RCC 7860 (cell line): ENCODE data around the gene PRDM10.
A peak's percentile ranks its signal among the peaks of the same experiment; 100 is the strongest.
"Not testable (repeated sequence)": the region's sequence is repeated elsewhere in the genome, so short reads cannot be mapped to it uniquely, and the experiment has no call there.

Source experiments
- DNase-seq: peaks from one replicate; pipeline ENCODE4 v3.0.0-alpha.2; 2015; ENCODE audit warnings: low spot score
- FAIRE-seq: peaks from 2 replicates; lab custom pipeline; 2012; peaks lifted over from hg19 to GRCh38; lab: Jason Lieb, UNC

PRDM10 gene

GRCh38 chr11:130002352-130002845 is at the start of gene PRDM10:
TSS of gene PRDM10 (minus strand) at chr11:130002835. CDS start at chr11:129960964, 41,871 bp downstream.
- FAIRE-seq (no peak), DNase-seq (peak; percentile 67)

- no peak for FAIRE-seq
- no peak for DNase-seq
These were observed 48.4 kb upstream of the PRDM10 start for GRCh38 chr11:130051082-130051481.

GRCh38 chr11:130050257-130050656 is 47.6 kb upstream of the PRDM10 start:
- DNase-seq = no peak
- FAIRE-seq = no peak

GRCh38 chr11:130049328-130049771 is 46.7 kb upstream of the PRDM10 start:
- FAIRE-seq = no peak
- DNase-seq = no peak

- DNase-seq = no peak
- FAIRE-seq = no peak
These were observed 44.5 kb upstream of the PRDM10 start for GRCh38 chr11:130047141-130047540.

- DNase-seq = no peak
- FAIRE-seq = no peak
These were observed 40.9 kb upstream of the PRDM10 start for GRCh38 chr11:130043575-130043974.

GRCh38 chr11:130042093-130042591 is 39.5 kb upstream of the PRDM10 start:
- FAIRE-seq (peak; percentile 59), DNase-seq (peak; percentile 85)

- no peak for FAIRE-seq
- DNase-seq = no peak
These were observed 37.8 kb upstream of the PRDM10 start for GRCh38 chr11:130040281-130040940.

GRCh38 chr11:130037881-130038585 is 35.4 kb upstream of the PRDM10 start:
- DNase-seq (peak; percentile 60), FAIRE-seq (peak; percentile 57)

GRCh38 chr11:130037058-130037457 is 34.4 kb upstream of the PRDM10 start:
- DNase-seq = peak; percentile 91
- FAIRE-seq = peak; percentile 89

- FAIRE-seq = no peak
- no peak for DNase-seq
These were observed 31.6 kb upstream of the PRDM10 start for GRCh38 chr11:130034236-130034635.

- no peak for DNase-seq
- no peak for FAIRE-seq
These were observed 30.3 kb upstream of the PRDM10 start for GRCh38 chr11:130032931-130033330.

GRCh38 chr11:130031945-130032344 is 29.3 kb upstream of the PRDM10 start:
- FAIRE-seq (no peak), DNase-seq (no peak)

- FAIRE-seq = no peak
- DNase-seq = no peak
These were observed 28.4 kb upstream of the PRDM10 start for GRCh38 chr11:130031056-130031455.

- peak; percentile 39 for DNase-seq
- FAIRE-seq = peak; percentile 89
These were observed 26.5 kb upstream of the PRDM10 start for GRCh38 chr11:130029137-130029536.

GRCh38 chr11:130025371-130025770 is 22.7 kb upstream of the PRDM10 start:
- no peak for FAIRE-seq
- no peak for DNase-seq

- DNase-seq (no peak), FAIRE-seq (no peak)
These were observed 21.7 kb upstream of the PRDM10 start for GRCh38 chr11:130024361-130024760.

GRCh38 chr11:130023204-130023603 is 20.6 kb upstream of the PRDM10 start:
- DNase-seq (peak; percentile 90), FAIRE-seq (peak; percentile 97)

- FAIRE-seq = no peak
- DNase-seq = peak; percentile 75
These were observed 20.2 kb upstream of the PRDM10 start for GRCh38 chr11:130022799-130023198.

- not testable (repeated sequence) for DNase-seq
These were observed 19.0 kb upstream of the PRDM10 start for GRCh38 chr11:130021606-130022005.

GRCh38 chr11:130020323-130020722 is 17.7 kb upstream of the PRDM10 start:
- FAIRE-seq = no peak
- DNase-seq = no peak

More at GRCh38 chr11:130021606-130022005, 19.0 kb upstream of the PRDM10 start:
- not testable (repeated sequence) for FAIRE-seq

- not testable (repeated sequence) for FAIRE-seq, DNase-seq
These were observed 13.2 kb upstream of the PRDM10 start for GRCh38 chr11:130015846-130016245.
